ENCODE data around the gene SELE. TPM values are rescaled to one million over a fixed set of nuclear protein-coding genes. Genes with fewer than 3 reads are reported as not detected.
"Not testable (repeated sequence)": the region's sequence is repeated elsewhere in the genome, so short reads cannot be mapped to it uniquely, and the experiment has no call there.

The SELE gene
- total RNA-seq, 1 donor from 2014 or later, result not detected

DNA sequence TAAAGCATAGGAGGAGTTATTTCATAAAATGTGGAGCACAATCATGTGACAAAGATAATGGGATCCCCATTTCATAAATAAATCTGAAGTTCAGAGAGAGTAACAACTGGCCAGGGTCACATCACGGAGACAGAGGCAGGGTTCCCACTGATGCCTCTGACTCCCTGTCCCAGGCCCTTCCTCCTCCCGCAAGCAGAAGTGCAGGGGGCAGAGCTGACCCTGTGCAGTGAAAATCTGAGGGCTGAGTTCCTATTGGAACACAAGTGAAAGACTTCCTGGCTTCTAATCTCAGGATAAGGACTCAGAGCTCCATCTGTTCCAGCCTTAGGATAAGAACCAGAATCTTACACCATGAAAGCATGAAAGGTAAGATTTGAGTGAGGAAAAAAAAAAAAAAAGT lies 44.5 kb downstream of the SELE start:
- intact Hi-C loops (cut with micrococcal nuclease), result no loop called here

DNA sequence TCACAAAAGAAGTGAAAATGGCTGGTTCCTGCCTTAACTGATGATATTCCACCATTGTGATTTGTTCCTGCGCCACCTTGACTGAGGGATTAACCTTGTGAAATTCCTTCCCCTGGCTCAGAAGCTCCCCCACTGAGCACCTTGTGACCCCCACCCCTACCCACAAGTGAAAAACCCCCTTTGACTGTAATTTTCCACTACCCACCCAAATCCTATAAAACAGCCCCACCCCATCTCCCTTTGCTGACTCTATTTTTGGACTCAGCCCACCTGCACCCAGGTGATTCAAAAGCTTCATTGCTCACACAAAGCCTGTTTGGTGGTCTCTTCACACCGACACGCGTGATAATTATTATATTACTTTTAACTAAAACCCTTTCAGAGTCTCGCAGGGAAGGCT lies 45.5 kb downstream of the SELE start:
- intact Hi-C loops (cut with micrococcal nuclease), result not testable (repeated sequence)

GRCh38 chr1:169683661-169684060 lies 50.2 kb downstream of the SELE start:
- intact Hi-C loops (cut with micrococcal nuclease), result no loop called here

- intact Hi-C loops (cut with micrococcal nuclease), result not testable (repeated sequence)
Observed at GRCh38 chr1:169683168-169683567, 50.7 kb downstream of the SELE start.

DNA sequence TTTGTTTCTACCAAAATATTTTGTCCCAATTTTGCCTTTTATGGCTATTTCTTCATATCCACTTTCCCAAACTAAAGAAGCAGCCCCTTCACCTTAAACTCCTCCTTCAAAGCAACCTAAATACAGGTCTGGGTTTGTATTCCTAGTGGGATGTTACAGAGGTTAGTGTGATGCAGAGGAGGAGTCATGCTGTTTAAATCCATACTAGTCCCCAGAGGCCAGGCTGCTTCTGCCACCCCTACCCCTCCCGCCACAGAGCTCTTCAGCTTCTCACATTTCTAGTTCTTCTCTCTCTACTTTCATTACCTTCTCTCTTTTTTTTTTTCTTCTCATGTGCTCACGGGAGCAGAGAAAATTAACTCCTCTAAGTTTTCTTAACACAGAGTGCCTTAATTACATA lies 51.8 kb downstream of the SELE start:
- intact Hi-C loops (cut with micrococcal nuclease), result no loop called here

DNA sequence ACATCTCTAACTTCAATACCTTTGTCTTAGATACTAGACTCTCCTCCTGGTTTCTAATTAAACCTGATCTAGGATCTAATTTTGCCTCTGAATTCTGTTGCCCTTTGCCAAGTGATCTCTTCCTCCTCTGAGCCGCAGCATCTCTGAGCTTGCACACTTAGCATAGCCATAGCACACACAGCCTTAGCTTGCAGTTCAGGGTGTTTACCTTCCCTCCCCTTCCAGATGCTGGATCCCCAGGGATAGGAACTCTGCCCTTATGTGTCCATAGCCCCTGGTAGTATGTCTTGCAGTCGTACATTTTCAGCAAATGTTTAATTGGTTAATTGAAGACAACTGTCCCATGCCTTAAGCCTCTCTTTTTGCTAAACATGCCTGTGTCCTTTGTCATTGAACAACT lies 52.7 kb downstream of the SELE start:
- intact Hi-C loops (cut with micrococcal nuclease), result no loop called here

GRCh38 chr1:169680377-169681019 lies 53.4 kb downstream of the SELE start:
- intact Hi-C loops (cut with micrococcal nuclease), result loop anchor here (1.0 kb wide), 1 partner anchor 13 kb away; no protein-coding TSS in a partner anchor

- intact Hi-C loops (cut with micrococcal nuclease), result loop anchor here (1.0 kb wide), 1 partner anchor 14 kb away; no protein-coding TSS in a partner anchor
Observed at GRCh38 chr1:169679692-169680091, 54.2 kb downstream of the SELE start.

- intact Hi-C loops (cut with micrococcal nuclease), result no loop called here
Observed at GRCh38 chr1:169676001-169676400, 57.9 kb downstream of the SELE start.

Other genes with a start within 250 kb of the SELE start
- 7.1 and 8.0 TPM in 2 replicates for gene SLC19A2, start 248.1 kb downstream of the SELE start, total RNA-seq
- 16.7 and 17.5 TPM in 2 replicates for gene F5, start 147.6 kb downstream of the SELE start, total RNA-seq
- gene SELP, start 104.0 kb downstream of the SELE start, total RNA-seq, result 0.15 and 0.24 TPM in 2 replicates
- 330 and 338 TPM in 2 replicates for gene SELL, start 22.5 kb downstream of the SELE start, total RNA-seq
- 11.8 and 12.1 TPM in 2 replicates for gene METTL18, start 60.8 kb upstream of the SELE start, total RNA-seq
- gene SCYL3, start 159.8 kb upstream of the SELE start, total RNA-seq, result 17.0 and 17.7 TPM in 2 replicates

Data from T-helper 1 cell treated with Interleukin-12 subunit alpha and Interleukin-12 subunit beta and Interleukin-4 antibody, amounts not matched to agents 30 ng/mL and 1 ng/mL, for 36 hours (primary cell).